ENCODE measurements around the gene SCLY. TPM values are rescaled to one million over a fixed set of nuclear protein-coding genes. Genes with fewer than 3 reads are reported as not detected.

SCLY gene
- total and polyA plus RNA-seq, 2 of the 13 experiments (the other 11 are each of a cell fraction or from before 2014, with no cell fraction given) = 27.9 to 38.6 TPM

DNA sequence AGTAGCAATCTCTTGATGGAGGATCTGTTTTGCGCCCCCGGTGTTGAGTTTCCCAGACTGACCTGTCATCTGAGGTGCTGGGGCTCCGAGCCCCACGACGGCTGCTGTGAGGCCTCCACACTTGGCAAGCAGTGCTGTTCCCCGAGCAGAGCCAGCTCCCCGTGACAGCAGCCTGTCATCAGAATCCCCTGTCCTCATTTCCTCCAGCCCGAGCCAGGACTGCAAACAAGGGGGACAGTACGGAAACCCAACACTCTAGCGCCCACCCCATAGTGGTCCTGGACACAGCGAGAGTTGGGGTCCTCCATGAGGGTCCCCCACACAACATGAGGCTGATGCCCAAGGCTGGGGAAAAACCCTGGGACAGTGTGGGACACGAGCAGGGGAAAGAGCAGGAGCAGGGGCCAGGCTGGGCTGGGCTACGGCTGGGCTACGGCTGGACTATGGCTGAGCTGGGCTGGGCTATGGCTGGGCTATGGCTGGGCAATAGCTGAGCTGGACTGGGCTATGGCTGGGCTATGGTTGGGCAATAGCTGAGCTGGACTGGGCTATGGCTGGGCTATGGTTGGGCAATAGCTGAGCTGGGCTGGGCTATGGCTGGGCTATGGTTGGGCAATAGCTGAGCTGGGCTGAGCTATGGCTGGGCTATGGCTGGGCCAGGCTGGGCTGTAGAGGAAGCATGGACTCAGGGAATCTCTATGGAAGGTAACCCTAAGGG lies 76.2 kb downstream of the SCLY start (continued):
- TF ChIP-seq, protein P1, sequence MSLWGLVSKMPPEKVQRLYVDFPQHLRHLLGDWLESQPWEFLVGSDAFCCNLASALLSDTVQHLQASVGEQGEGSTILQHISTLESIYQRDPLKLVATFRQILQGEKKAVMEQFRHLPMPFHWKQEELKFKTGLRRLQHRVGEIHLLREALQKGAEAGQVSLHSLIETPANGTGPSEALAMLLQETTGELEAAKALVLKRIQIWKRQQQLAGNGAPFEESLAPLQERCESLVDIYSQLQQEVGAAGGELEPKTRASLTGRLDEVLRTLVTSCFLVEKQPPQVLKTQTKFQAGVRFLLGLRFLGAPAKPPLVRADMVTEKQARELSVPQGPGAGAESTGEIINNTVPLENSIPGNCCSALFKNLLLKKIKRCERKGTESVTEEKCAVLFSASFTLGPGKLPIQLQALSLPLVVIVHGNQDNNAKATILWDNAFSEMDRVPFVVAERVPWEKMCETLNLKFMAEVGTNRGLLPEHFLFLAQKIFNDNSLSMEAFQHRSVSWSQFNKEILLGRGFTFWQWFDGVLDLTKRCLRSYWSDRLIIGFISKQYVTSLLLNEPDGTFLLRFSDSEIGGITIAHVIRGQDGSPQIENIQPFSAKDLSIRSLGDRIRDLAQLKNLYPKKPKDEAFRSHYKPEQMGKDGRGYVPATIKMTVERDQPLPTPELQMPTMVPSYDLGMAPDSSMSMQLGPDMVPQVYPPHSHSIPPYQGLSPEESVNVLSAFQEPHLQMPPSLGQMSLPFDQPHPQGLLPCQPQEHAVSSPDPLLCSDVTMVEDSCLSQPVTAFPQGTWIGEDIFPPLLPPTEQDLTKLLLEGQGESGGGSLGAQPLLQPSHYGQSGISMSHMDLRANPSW (CRISPR knock-in tag; IDR thresholded peaks at IDR 0.05; ENCODE audit: borderline replicate concordance) = no peak
- TF ChIP-seq RBM39 (IDR thresholded peaks at IDR 0.05; ENCODE audit: low read depth, low read length, poor library complexity, severe bottlenecking) = peak; percentile 39
- 0 out of 2 replicates have a peak, but pooled peaks have one; percentile 39 for TF ChIP-seq ZNF383 (CRISPR knock-in tag; IDR thresholded peaks at IDR 0.05; ENCODE audit: borderline replicate concordance)
- TF ChIP-seq, protein P2, sequence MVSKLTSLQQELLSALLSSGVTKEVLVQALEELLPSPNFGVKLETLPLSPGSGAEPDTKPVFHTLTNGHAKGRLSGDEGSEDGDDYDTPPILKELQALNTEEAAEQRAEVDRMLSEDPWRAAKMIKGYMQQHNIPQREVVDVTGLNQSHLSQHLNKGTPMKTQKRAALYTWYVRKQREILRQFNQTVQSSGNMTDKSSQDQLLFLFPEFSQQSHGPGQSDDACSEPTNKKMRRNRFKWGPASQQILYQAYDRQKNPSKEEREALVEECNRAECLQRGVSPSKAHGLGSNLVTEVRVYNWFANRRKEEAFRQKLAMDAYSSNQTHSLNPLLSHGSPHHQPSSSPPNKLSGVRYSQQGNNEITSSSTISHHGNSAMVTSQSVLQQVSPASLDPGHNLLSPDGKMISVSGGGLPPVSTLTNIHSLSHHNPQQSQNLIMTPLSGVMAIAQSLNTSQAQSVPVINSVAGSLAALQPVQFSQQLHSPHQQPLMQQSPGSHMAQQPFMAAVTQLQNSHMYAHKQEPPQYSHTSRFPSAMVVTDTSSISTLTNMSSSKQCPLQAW (CRISPR knock-in tag; IDR thresholded peaks at IDR 0.05) = no peak
- TF ChIP-seq, protein P3, sequence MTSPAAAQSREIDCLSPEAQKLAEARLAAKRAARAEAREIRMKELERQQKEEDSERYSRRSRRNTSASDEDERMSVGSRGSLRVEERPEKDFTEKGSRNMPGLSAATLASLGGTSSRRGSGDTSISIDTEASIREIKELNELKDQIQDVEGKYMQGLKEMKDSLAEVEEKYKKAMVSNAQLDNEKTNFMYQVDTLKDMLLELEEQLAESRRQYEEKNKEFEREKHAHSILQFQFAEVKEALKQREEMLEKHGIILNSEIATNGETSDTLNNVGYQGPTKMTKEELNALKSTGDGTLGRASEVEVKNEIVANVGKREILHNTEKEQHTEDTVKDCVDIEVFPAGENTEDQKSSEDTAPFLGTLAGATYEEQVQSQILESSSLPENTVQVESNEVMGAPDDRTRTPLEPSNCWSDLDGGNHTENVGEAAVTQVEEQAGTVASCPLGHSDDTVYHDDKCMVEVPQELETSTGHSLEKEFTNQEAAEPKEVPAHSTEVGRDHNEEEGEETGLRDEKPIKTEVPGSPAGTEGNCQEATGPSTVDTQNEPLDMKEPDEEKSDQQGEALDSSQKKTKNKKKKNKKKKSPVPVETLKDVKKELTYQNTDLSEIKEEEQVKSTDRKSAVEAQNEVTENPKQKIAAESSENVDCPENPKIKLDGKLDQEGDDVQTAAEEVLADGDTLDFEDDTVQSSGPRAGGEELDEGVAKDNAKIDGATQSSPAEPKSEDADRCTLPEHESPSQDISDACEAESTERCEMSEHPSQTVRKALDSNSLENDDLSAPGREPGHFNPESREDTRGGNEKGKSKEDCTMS (CRISPR knock-in tag; conservative IDR thresholded peaks at IDR 0.05) = no peak
- TF ChIP-seq ZSCAN20 (CRISPR knock-in tag; IDR thresholded peaks at IDR 0.05; ENCODE audit: borderline replicate concordance) = no peak
- TF ChIP-seq KDM3A (CRISPR knock-in tag; IDR thresholded peaks at IDR 0.05; ENCODE audit: low read depth) = no peak
- no peak for TF ChIP-seq FLYWCH1 (CRISPR knock-in tag; IDR thresholded peaks at IDR 0.05)
- TF ChIP-seq, protein P4, sequence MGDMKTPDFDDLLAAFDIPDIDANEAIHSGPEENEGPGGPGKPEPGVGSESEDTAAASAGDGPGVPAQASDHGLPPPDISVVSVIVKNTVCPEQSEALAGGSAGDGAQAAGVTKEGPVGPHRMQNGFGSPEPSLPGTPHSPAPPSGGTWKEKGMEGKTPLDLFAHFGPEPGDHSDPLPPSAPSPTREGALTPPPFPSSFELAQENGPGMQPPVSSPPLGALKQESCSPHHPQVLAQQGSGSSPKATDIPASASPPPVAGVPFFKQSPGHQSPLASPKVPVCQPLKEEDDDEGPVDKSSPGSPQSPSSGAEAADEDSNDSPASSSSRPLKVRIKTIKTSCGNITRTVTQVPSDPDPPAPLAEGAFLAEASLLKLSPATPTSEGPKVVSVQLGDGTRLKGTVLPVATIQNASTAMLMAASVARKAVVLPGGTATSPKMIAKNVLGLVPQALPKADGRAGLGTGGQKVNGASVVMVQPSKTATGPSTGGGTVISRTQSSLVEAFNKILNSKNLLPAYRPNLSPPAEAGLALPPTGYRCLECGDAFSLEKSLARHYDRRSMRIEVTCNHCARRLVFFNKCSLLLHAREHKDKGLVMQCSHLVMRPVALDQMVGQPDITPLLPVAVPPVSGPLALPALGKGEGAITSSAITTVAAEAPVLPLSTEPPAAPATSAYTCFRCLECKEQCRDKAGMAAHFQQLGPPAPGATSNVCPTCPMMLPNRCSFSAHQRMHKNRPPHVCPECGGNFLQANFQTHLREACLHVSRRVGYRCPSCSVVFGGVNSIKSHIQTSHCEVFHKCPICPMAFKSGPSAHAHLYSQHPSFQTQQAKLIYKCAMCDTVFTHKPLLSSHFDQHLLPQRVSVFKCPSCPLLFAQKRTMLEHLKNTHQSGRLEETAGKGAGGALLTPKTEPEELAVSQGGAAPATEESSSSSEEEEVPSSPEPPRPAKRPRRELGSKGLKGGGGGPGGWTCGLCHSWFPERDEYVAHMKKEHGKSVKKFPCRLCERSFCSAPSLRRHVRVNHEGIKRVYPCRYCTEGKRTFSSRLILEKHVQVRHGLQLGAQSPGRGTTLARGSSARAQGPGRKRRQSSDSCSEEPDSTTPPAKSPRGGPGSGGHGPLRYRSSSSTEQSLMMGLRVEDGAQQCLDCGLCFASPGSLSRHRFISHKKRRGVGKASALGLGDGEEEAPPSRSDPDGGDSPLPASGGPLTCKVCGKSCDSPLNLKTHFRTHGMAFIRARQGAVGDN (CRISPR knock-in tag; IDR thresholded peaks at IDR 0.05) = peak; percentile 60
- no peak for TF ChIP-seq ZKSCAN8 (CRISPR knock-in tag; IDR thresholded peaks at IDR 0.05; ENCODE audit: borderline replicate concordance)
- no peak for TF ChIP-seq SMAD9 (CRISPR knock-in tag; IDR thresholded peaks at IDR 0.05)
- no peak for TF ChIP-seq ZNF879 (CRISPR knock-in tag; IDR thresholded peaks at IDR 0.05)
- TF ChIP-seq, protein P5, sequence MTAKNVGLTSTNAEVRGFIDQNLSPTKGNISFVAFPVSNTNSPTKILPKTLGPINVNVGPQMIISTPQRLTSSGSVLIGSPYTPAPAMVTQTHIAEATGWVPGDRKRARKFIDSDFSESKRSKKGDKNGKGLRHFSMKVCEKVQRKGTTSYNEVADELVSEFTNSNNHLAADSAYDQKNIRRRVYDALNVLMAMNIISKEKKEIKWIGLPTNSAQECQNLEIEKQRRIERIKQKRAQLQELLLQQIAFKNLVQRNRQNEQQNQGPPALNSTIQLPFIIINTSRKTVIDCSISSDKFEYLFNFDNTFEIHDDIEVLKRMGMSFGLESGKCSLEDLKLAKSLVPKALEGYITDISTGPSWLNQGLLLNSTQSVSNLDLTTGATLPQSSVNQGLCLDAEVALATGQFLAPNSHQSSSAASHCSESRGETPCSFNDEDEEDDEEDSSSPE (CRISPR knock-in tag; IDR thresholded peaks at IDR 0.05) = no peak
- TF ChIP-seq SP4 (CRISPR knock-in tag; IDR thresholded peaks at IDR 0.05) = no peak
- TF ChIP-seq MTF2 (CRISPR knock-in tag; IDR thresholded peaks at IDR 0.05; ENCODE audit: borderline replicate concordance) = no peak
- peak in 1 of 2 experiments; percentile 74; a peak in 2 of 4 replicates for TF ChIP-seq MAFK (conservative IDR thresholded peaks at IDR 0.05 in 1 of 2, IDR thresholded peaks at IDR 0.05 in 1 of 2; ENCODE audit: low read length in 2 of 2)
